KMS-11 (cell line): ENCODE results near the gene CD247.

Experiments
- H2AFZ ChIP-seq: fragments of 200-600 bp; sonication (generic); 2 replicates; pipeline ENCODE4 v1.6.1; 2016; ENCODE audit warnings: antibody characterized with exemption, mixed run types, low read depth
- H3K27ac ChIP-seq: fragments of 200-600 bp; sonication (generic); 2 replicates; pipeline ENCODE4 v1.6.1; 2016; ENCODE audit warnings: mild to moderate bottlenecking, mixed run types
- H3K27me3 ChIP-seq: fragments of 200-600 bp; sonication (generic); 2 replicates; pipeline ENCODE4 v1.6.1; 2017; ENCODE audit warnings: mild to moderate bottlenecking, low read depth, mixed run types, moderate library complexity; ENCODE audit not compliant: insufficient read depth
- H3K36me3 ChIP-seq: fragments of 200-600 bp; sonication (generic); 2 replicates; pipeline ENCODE4 v1.6.1; 2017; ENCODE audit warnings: mild to moderate bottlenecking, mixed run types; ENCODE audit not compliant: insufficient read depth
- H3K4me1 ChIP-seq: fragments of 200-600 bp; sonication (generic); 2 replicates; pipeline ENCODE4 v1.6.1; 2016; ENCODE audit warnings: mild to moderate bottlenecking, low read depth, mixed run types; ENCODE audit not compliant: poor library complexity, severe bottlenecking
- H3K4me2 ChIP-seq: fragments of 200-600 bp; sonication (generic); 2 replicates; pipeline ENCODE4 v1.7.0; 2016; ENCODE audit warnings: mild to moderate bottlenecking, mixed run types
- H3K4me3 ChIP-seq: fragments of 200-600 bp; sonication (generic); IDR thresholded peaks from 2 replicates; pipeline ENCODE4 v1.6.1; 2017; ENCODE audit warnings: low read depth, low read length, mixed read lengths; ENCODE audit not compliant: insufficient read depth
- H3K79me2 ChIP-seq: fragments of 200-600 bp; sonication (generic); 2 replicates; pipeline ENCODE4 v1.6.1; 2016; ENCODE audit warnings: low read depth, mixed run types; ENCODE audit not compliant: insufficient read depth
- H3K9ac ChIP-seq: fragments of 200-600 bp; sonication (generic); 2 replicates; pipeline ENCODE4 v1.6.1; 2016; ENCODE audit warnings: mild to moderate bottlenecking, mixed run types
- H4K20me1 ChIP-seq: fragments of 200-600 bp; sonication (generic); 2 replicates; pipeline ENCODE4 v1.6.1; 2016; ENCODE audit warnings: mild to moderate bottlenecking, mixed run types; ENCODE audit not compliant: insufficient read depth
- CTCF ChIP-seq: fragments of 200-600 bp; sonication (generic); conservative IDR thresholded peaks from 2 replicates; pipeline ENCODE4 v1.6.1; 2017; ENCODE audit warnings: low read depth, mild to moderate bottlenecking, antibody characterized with exemption, low read length, moderate library complexity, mixed read lengths

The CD247 gene

GRCh38 chr1:167454304-167454893 is 63.9 kb downstream of the CD247 start:
- H3K4me2 ChIP-seq, result peak overlapping the region; percentile 92
- H3K9ac ChIP-seq, result peak overlapping the region; percentile 88
- H3K27ac ChIP-seq, result peak overlapping the region; percentile 67
- H3K4me1 ChIP-seq, result peaks cover 28% of the 10 kb centered on the region
- H4K20me1 ChIP-seq, result no peaks in the 10 kb centered on the region
- no peak for TF ChIP-seq CTCF
- H2AFZ ChIP-seq, result peak overlapping the region; percentile 96
- peak overlapping the region; percentile 95 for H3K4me3 ChIP-seq
- H3K27me3 ChIP-seq, result no peaks in the 10 kb centered on the region
- H3K36me3 ChIP-seq, result no peaks in the 10 kb centered on the region
- no peaks in the 10 kb centered on the region for H3K79me2 ChIP-seq

GRCh38 chr1:167453123-167453522 is 65.2 kb downstream of the CD247 start:
- no peaks in the 10 kb centered on the region for H3K36me3 ChIP-seq
- no peak overlapping the region for H3K4me3 ChIP-seq
- no peaks in the 10 kb centered on the region for H3K79me2 ChIP-seq
- H3K27ac ChIP-seq, result no peak overlapping the region
- peaks cover 36% of the 10 kb centered on the region for H3K4me1 ChIP-seq
- H3K9ac ChIP-seq, result no peak overlapping the region
- no peaks in the 10 kb centered on the region for H3K27me3 ChIP-seq
- H3K4me2 ChIP-seq, result no peak overlapping the region
- no peak overlapping the region for H2AFZ ChIP-seq
- H4K20me1 ChIP-seq, result no peaks in the 10 kb centered on the region
- TF ChIP-seq CTCF, result no peak

- peaks cover 42% of the 10 kb centered on the region for H3K4me1 ChIP-seq
Observed at GRCh38 chr1:167452483-167452882, 65.8 kb downstream of the CD247 start.

GRCh38 chr1:167450843-167451242 is 67.5 kb downstream of the CD247 start:
- H3K4me1 ChIP-seq, result peaks cover 38% of the 10 kb centered on the region
- no peak for TF ChIP-seq CTCF

More at GRCh38 chr1:167452483-167452882, 65.8 kb downstream of the CD247 start:
- no peak overlapping the region for H2AFZ ChIP-seq
- H3K9ac ChIP-seq, result no peak overlapping the region
- no peaks in the 10 kb centered on the region for H3K79me2 ChIP-seq
- no peak overlapping the region for H3K4me3 ChIP-seq
- no peaks in the 10 kb centered on the region for H3K27me3 ChIP-seq
- no peak for TF ChIP-seq CTCF
- no peak overlapping the region for H3K27ac ChIP-seq
- no peaks in the 10 kb centered on the region for H4K20me1 ChIP-seq
- H3K4me2 ChIP-seq, result no peak overlapping the region
- no peaks in the 10 kb centered on the region for H3K36me3 ChIP-seq

More at GRCh38 chr1:167450843-167451242, 67.5 kb downstream of the CD247 start:
- no peak overlapping the region for H3K9ac ChIP-seq
- H3K27ac ChIP-seq, result no peak overlapping the region
- no peak overlapping the region for H2AFZ ChIP-seq
- H3K79me2 ChIP-seq, result no peaks in the 10 kb centered on the region
- H3K4me3 ChIP-seq, result no peak overlapping the region
- no peaks in the 10 kb centered on the region for H4K20me1 ChIP-seq
- no peak overlapping the region for H3K4me2 ChIP-seq
- no peaks in the 10 kb centered on the region for H3K36me3 ChIP-seq
- no peaks in the 10 kb centered on the region for H3K27me3 ChIP-seq
